OCI-LY1 (cell line): Measurements from ENCODE around the gene C1QTNF1.

Experiments used
- CTCF ChIP-seq: fragments of 200-600 bp; sonication (generic), shearing (Covaris generic); IDR thresholded peaks from 2 replicates; pipeline ENCODE4 v1.5.1; 2017; ENCODE audit warnings: mild to moderate bottlenecking, antibody characterized with exemption, low read length, moderate library complexity, mixed read lengths
- EZH2 ChIP-seq: fragments of 200-600 bp; sonication (generic), shearing (Covaris generic); IDR thresholded peaks from 2 replicates; pipeline ENCODE4 v1.8.0; 2017; ENCODE audit warnings: borderline replicate concordance, mixed run types, mild to moderate bottlenecking, antibody characterized with exemption, low read length, moderate library complexity, mixed read lengths

DNA sequence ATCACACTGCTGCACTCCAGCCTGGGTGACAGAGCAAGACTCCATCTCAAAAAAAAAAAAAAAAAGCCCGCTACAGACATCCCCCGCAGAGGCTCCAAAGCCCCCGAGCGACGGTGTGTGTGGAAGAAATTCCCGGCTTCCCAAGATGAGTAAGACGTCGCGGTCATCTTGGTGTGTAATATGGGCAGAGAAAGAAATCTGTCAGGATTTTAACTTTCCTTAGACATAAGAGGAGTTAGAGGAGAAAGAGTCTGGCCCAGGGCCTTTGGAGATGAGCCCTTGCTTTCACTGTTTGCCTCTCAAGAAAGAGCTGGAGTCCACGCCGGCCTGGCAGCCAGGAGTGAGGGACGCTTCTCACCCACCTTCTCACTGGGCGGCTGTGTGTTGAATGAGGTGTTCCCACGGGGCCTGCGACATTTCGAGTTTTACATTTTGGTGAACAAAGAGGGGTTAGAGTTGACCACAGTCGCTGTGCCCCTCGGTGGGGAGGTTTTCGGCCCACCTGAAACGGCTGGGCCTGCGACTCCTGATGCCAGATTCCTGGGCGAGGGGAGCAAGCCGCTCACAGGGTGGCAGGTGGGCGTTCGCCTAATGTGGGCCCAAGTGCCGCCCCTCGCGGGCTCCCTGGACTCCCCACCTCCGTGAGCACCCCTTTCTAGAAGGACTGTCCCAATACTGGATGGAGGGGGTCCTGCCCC, 17.9 kb downstream of the C1QTNF1 start:
- no peak for TF ChIP-seq CTCF
- no peak for TF ChIP-seq EZH2
